B cell (primary cell): ENCODE data around the gene TSTD2. TPM values are rescaled to one million over a fixed set of nuclear protein-coding genes. Genes with fewer than 3 reads are reported as not detected.

Source experiments
- ATAC-seq: fragments of 200-7000 bp; cut with Tn5 transposase; one replicate; pipeline ENCODE4 v1.10.0; 2021; ENCODE audit warnings: low read depth, mild to moderate bottlenecking, moderate number of reproducible peaks, moderate library complexity
- CTCF ChIA-PET: fragments of 350-600 bp; sonication (Branson Sonifier 250); formaldehyde crosslinking; loops from one replicate; lab custom pipeline; 2021; ENCODE audit warnings: antibody characterized with exemption, inconsistent platforms; lab: Charles Lee
- POLR2A ChIA-PET: fragments of 350-600 bp; sonication (Branson Sonifier 250); formaldehyde crosslinking; loops from one replicate; lab custom pipeline; 2021; ENCODE audit warnings: antibody characterized with exemption; lab: Charles Lee
- DNase-seq: peaks from one replicate; pipeline ENCODE4 v3.0.0; 2013
- H2AFZ ChIP-seq: 2 replicates; pipeline ENCODE4 v1.6.1; 2012; ENCODE audit warnings: mild to moderate bottlenecking, low read depth, low read length; ENCODE audit not compliant: insufficient read depth, poor library complexity, severe bottlenecking
- H3K27ac ChIP-seq, 2 donors: 1 replicate in 1 of 2; 2 replicates in 1 of 2; pipeline ENCODE4 v1.5.1; 2012 to 2013; ENCODE audit warnings: low read length in 2 of 2, mild to moderate bottlenecking in 2 of 2, moderate library complexity in 1 of 2
- H3K27me3 ChIP-seq, 4 experiments: fragments of 200-600 bp in 1 of 4; sonication (generic) in 1 of 4; replicated peaks in 1 of 4; 1 replicate in 2 of 4; 2 replicates in 2 of 4; pipeline versions ENCODE4 v1.6.1 to v1.7.0; 2013 to 2016; ENCODE audit warnings: low read length in 3 of 4, mild to moderate bottlenecking in 2 of 4, mixed read lengths in 1 of 4, moderate library complexity in 1 of 4; ENCODE audit not compliant: insufficient read depth in 4 of 4, control insufficient read depth in 3 of 4; ENCODE audit errors: control extremely low read depth in 1 of 4
- H3K36me3 ChIP-seq, 2 experiments: replicated peaks in 1 of 2; 1 replicate in 1 of 2; 2 replicates in 1 of 2; pipeline versions ENCODE4 v1.6.1 to v1.7.1; 2013; ENCODE audit warnings: low read length in 1 of 2; ENCODE audit not compliant: insufficient read depth in 2 of 2, control insufficient read depth in 1 of 2; ENCODE audit errors: control extremely low read depth in 1 of 2, extremely low read depth in 1 of 2
- H3K4me1 ChIP-seq, 2 donors: fragments of 200-600 bp in 1 of 2; sonication (generic) in 1 of 2; 1 replicate in 1 of 2; 2 replicates in 1 of 2; pipeline versions ENCODE4 v1.5.1 to v1.6.1; 2013 to 2017; ENCODE audit warnings: low read length in 2 of 2; ENCODE audit not compliant: control insufficient read depth in 2 of 2, insufficient read depth in 2 of 2
- H3K4me2 ChIP-seq: replicated peaks from 2 replicates; pipeline ENCODE3; 2012; ENCODE audit warnings: mild to moderate bottlenecking, low read depth, low read length; ENCODE audit not compliant: poor library complexity, severe bottlenecking
- H3K4me3 ChIP-seq, 5 experiments: fragments of 200-600 bp in 1 of 5; sonication (generic) in 1 of 5; 1 replicate in 3 of 5; 2 replicates in 2 of 5; pipeline versions ENCODE4 v1.5.1 to v1.7.0; 2011 to 2016; ENCODE audit warnings: low read length in 4 of 5, mild to moderate bottlenecking in 4 of 5, low read depth in 2 of 5, control low read depth in 1 of 5, moderate library complexity in 1 of 5; ENCODE audit not compliant: insufficient read depth in 1 of 5; ENCODE audit errors: control extremely low read depth in 1 of 5, extremely low read depth in 1 of 5
- H3K79me2 ChIP-seq: fragments of 200-600 bp; sonication (generic); one replicate; pipeline ENCODE4 v1.6.0; 2016; ENCODE audit warnings: low read length; ENCODE audit not compliant: control insufficient read depth, insufficient read depth
- H3K9ac ChIP-seq: fragments of 200-600 bp; sonication (generic); 2 replicates; pipeline ENCODE4 v1.6.1; 2017; ENCODE audit warnings: mild to moderate bottlenecking, low read length, moderate library complexity
- H3K9me3 ChIP-seq, 3 donors: one replicate each; pipeline versions ENCODE4 v1.6.1 to v1.7.1; 2013; ENCODE audit warnings: low read length in 2 of 3; ENCODE audit not compliant: control insufficient read depth in 2 of 3, insufficient read depth in 1 of 3; ENCODE audit errors: control extremely low read depth in 1 of 3
- H4K20me1 ChIP-seq: 2 replicates; pipeline ENCODE4 v1.6.0; 2012; ENCODE audit warnings: mild to moderate bottlenecking, low read length; ENCODE audit not compliant: insufficient read depth, control insufficient read depth, poor library complexity, severe bottlenecking
- H3K27ac Mint-ChIP-seq: one replicate; pipeline ENCODE4 v1.8.0; 2021; ENCODE audit warnings: mixed read lengths
- H3K27me3 Mint-ChIP-seq: one replicate; pipeline ENCODE4 v1.8.0; 2021; ENCODE audit warnings: mixed read lengths
- H3K4me1 Mint-ChIP-seq: one replicate; pipeline ENCODE4 v1.8.0; 2021; ENCODE audit warnings: mixed read lengths
- H3K4me3 Mint-ChIP-seq: one replicate; pipeline ENCODE4 v1.8.0; 2021; ENCODE audit warnings: mixed read lengths
- H3K9me3 Mint-ChIP-seq: one replicate; pipeline ENCODE4 v1.8.0; 2022; ENCODE audit warnings: mixed read lengths; ENCODE audit not compliant: insufficient read depth
- EZH2 ChIP-seq: IDR thresholded peaks from 2 replicates; pipeline ENCODE4 v1.6.1; 2012; ENCODE audit warnings: borderline replicate concordance, low read depth, mild to moderate bottlenecking, moderate library complexity, low read length; ENCODE audit not compliant: insufficient read depth, poor library complexity, severe bottlenecking
- WGBS: methylation state at CpG from one replicate; pipeline ENCODE4 v1.1.5; 2013; ENCODE audit warnings: missing lambda C conversion rate; ENCODE audit not compliant: insufficient coverage; 5-methylcytosine and 5-hydroxymethylcytosine counted together
- intact Hi-C: fragments of 100-400 bp; cut with micrococcal nuclease; formaldehyde crosslinking; loops from one replicate; pipeline ENCODE4 v1.10.0; 2022
- polyA plus RNA-seq: library from polyadenylated mRNA; depleted of rRNA; stranded (reverse); fragments of >200 nt; gene quantifications from 2 replicates; pipeline ENCODE4 v1.2.3, GENCODE V29; 2012
- total RNA-seq, 2 donors: library from RNA; stranded (reverse); fragments of 120-200 nt in 1 of 2; gene quantifications; 1 replicate in 1 of 2; 2 replicates in 1 of 2; pipeline versions ENCODE4 v1.2.3 to v1.2.4, GENCODE V29; 2013 to 2022
- TF ChIP-seq, protein P1 (sequence below): fragments of 200-600 bp; IDR thresholded peaks from one replicate; pipeline ENCODE4 v1.8.0; 2022; ENCODE audit warnings: antibody characterized with exemption, mild to moderate bottlenecking

TSTD2 gene
- total and polyA plus RNA-seq, 2 donors (not counting 1 experiment from before 2014, with no cell fraction given), result 12.7 to 29.2 TPM

DNA sequence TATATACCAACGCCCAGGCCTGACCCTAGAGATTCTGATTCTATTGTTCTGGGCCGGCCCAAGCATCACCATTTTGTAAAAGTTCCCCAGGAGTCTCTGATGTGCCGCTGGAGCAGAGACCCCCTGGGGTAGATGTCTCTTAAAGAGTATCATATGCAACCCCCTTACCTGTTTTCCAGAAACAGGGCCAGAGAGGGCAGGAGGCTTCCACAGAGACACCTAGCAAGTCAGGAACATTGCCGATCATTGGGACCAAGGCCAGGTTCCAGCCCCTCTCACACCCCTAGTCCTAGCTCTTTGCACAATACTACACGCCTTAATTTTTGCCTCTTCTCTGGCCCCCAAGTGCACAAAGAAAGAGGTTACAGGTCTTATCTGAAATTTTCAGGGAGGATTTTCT, 67.9 kb downstream of the TSTD2 start:
- no peak overlapping the region for H3K27ac Mint-ChIP-seq
- H3K4me3 ChIP-seq, result no peak overlapping the region
- ChIA-PET CTCF (no interaction called here), POLR2A (no interaction called here)
- no peak overlapping the region for H3K27ac ChIP-seq
- no peak overlapping the region for H3K9ac ChIP-seq
- H4K20me1 ChIP-seq, result no peaks in the 10 kb centered on the region
- no peaks in the 10 kb centered on the region for H3K4me1 ChIP-seq
- no peaks in the 10 kb centered on the region for H3K4me1 Mint-ChIP-seq
- DNase-seq (no peak), ATAC-seq (no peak)
- intact Hi-C loops, result no loop called here
- H3K4me3 Mint-ChIP-seq, result no peak overlapping the region
- no peaks in the 10 kb centered on the region for H3K9me3 ChIP-seq
- H3K4me2 ChIP-seq, result no peak overlapping the region
- no peaks in the 10 kb centered on the region for H3K9me3 Mint-ChIP-seq
- peaks cover 3% of the 10 kb centered on the region for H3K27me3 Mint-ChIP-seq
- TF ChIP-seq, protein P1, sequence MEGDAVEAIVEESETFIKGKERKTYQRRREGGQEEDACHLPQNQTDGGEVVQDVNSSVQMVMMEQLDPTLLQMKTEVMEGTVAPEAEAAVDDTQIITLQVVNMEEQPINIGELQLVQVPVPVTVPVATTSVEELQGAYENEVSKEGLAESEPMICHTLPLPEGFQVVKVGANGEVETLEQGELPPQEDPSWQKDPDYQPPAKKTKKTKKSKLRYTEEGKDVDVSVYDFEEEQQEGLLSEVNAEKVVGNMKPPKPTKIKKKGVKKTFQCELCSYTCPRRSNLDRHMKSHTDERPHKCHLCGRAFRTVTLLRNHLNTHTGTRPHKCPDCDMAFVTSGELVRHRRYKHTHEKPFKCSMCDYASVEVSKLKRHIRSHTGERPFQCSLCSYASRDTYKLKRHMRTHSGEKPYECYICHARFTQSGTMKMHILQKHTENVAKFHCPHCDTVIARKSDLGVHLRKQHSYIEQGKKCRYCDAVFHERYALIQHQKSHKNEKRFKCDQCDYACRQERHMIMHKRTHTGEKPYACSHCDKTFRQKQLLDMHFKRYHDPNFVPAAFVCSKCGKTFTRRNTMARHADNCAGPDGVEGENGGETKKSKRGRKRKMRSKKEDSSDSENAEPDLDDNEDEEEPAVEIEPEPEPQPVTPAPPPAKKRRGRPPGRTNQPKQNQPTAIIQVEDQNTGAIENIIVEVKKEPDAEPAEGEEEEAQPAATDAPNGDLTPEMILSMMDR, result no peak
- TF ChIP-seq EZH2, result no peak
- H3K36me3 ChIP-seq, result no peaks in the 10 kb centered on the region
- no peak overlapping the region for H2AFZ ChIP-seq
- peaks cover 0 to 4% (median 0%) of the 10 kb centered on the region in 4 experiments for H3K27me3 ChIP-seq
- 100% methylated on average over 3 of the region's 5 CpGs for WGBS
- no peaks in the 10 kb centered on the region for H3K79me2 ChIP-seq

DNA sequence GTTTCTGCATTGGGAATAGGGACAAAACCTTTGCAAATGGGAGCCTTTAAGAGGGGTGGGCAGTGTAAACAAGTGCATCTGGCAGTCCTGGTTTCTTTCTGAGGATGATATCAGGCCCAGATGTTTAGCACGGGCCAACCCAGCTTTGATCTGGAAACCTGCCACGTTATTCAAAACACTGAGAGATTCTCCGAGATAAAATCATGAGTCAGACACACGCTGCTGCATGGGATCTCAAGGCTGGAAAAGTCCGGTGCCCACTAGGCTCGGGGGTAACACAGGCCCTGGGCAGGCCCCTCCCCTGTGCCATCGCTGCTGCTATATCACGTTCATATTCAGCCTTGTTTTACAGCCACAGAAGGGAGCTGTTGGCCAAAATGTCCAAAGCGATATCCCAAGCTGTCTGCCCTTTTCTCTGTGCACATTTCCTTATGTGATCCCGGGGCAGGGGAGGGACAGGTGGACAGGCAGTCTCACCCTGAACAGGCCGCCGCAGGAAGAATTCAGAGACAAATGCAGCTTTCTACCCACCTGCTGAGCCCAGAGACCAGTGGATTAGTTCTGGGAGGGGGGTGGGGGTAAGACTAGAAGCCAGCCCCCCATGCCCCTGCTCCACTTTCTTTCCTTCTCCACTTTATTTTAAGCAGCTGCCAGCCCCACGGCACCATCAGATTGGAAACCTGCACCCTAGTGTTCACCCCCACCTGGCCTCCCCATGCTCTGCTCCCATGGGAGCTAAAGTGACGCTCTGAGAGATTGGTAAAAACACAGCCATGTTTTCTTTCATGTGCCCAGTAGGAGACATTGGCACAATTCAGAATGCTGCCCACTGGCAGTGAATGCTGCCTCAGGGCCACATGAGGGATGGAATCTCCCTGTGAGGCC, 68.6 kb downstream of the TSTD2 start:
- CTCF ChIA-PET, result no interaction called here
- Histone ChIP-seq H3K4me3 (no peak overlapping the region), H4K20me1 (no peaks in the 10 kb centered on the region), H2AFZ (no peak overlapping the region), H3K27ac (no peak overlapping the region), H3K27me3 (peaks cover 0 to 4% (median 0%) of the 10 kb centered on the region in 4 experiments), H3K79me2 (no peaks in the 10 kb centered on the region), H3K36me3 (no peaks in the 10 kb centered on the region), H3K9me3 (no peaks in the 10 kb centered on the region), H3K9ac (no peak overlapping the region), H3K4me1 (no peaks in the 10 kb centered on the region), H3K4me2 (no peak overlapping the region)
- POLR2A ChIA-PET, result no interaction called here
- DNase-seq (no peak), ATAC-seq (no peak)
- H3K27ac Mint-ChIP-seq, result no peak overlapping the region
- no peak overlapping the region for H3K4me3 Mint-ChIP-seq
- H3K27me3 Mint-ChIP-seq, result peaks cover 3% of the 10 kb centered on the region
- WGBS, result 65% methylated on average over 10 of the region's 14 CpGs
- TF ChIP-seq EZH2, result no peak
- TF ChIP-seq, protein P1, result no peak
- H3K4me1 Mint-ChIP-seq, result no peaks in the 10 kb centered on the region
- intact Hi-C loops, result no loop called here
- no peaks in the 10 kb centered on the region for H3K9me3 Mint-ChIP-seq
